Fibroblast of skin of back (primary cell): Measurements from ENCODE around the gene MELK.

ENCODE experiments used
- DNase-seq: peaks from one replicate; pipeline ENCODE4 v3.0.0-alpha.2; 2013

The MELK gene

GRCh38 chr9:36676091-36676490 is 103.4 kb downstream of the MELK start:
- no peak for DNase-seq

GRCh38 chr9:36676778-36677485 is 104.2 kb downstream of the MELK start:
- DNase-seq: no peak

- no peak for DNase-seq
Observed at GRCh38 chr9:36677611-36678010, 104.9 kb downstream of the MELK start.

GRCh38 chr9:36679710-36680109 is 107.0 kb downstream of the MELK start:
- no peak for DNase-seq

GRCh38 chr9:36686471-36686870 is 113.8 kb downstream of the MELK start:
- no peak for DNase-seq

- DNase-seq: no peak
Observed at GRCh38 chr9:36690412-36691168, 117.9 kb downstream of the MELK start.

- peak; percentile 12 for DNase-seq
Observed at GRCh38 chr9:36691671-36692070, 119.0 kb downstream of the MELK start.

- DNase-seq: no peak
Observed at GRCh38 chr9:36698984-36699383, 126.3 kb downstream of the MELK start.

GRCh38 chr9:36704148-36704547 is 131.5 kb downstream of the MELK start:
- DNase-seq: no peak

- no peak for DNase-seq
Observed at GRCh38 chr9:36713515-36714490, 141.1 kb downstream of the MELK start.

GRCh38 chr9:36716496-36716895 is 143.8 kb downstream of the MELK start:
- DNase-seq: no peak

- DNase-seq: no peak
Observed at GRCh38 chr9:36717276-36717675, 144.6 kb downstream of the MELK start.

GRCh38 chr9:36718612-36719011 is 145.9 kb downstream of the MELK start:
- no peak for DNase-seq

GRCh38 chr9:36720043-36720442 is 147.3 kb downstream of the MELK start:
- no peak for DNase-seq

GRCh38 chr9:36721846-36722588 is 149.3 kb downstream of the MELK start:
- no peak for DNase-seq

GRCh38 chr9:36725777-36726356 is 153.2 kb downstream of the MELK start:
- no peak for DNase-seq
